Endothelial cell of umbilical vein (primary cell): ENCODE data around the gene ZBTB7B. TPM values are rescaled to one million over a fixed set of nuclear protein-coding genes. Genes with fewer than 3 reads are reported as not detected.

Experiments
- BruUV-seq: library from RNA; stranded (reverse); fragments of 400-500 nt; replicated peaks from 2 replicates; lab custom pipeline; 2021; lab: Mats Ljungman, UMichigan
- CTCF ChIA-PET: fragments of 300-600, 350-600 bp; sonication (Branson Sonifier 250); formaldehyde crosslinking; loops from one replicate; lab custom pipeline; 2021; ENCODE audit warnings: antibody characterized with exemption, inconsistent platforms; lab: Charles Lee
- POLR2A ChIA-PET: fragments of 300-600, 350-600 bp; sonication (Branson Sonifier 250); formaldehyde crosslinking; loops from one replicate; lab custom pipeline; 2021; ENCODE audit warnings: antibody characterized with exemption, inconsistent platforms; lab: Charles Lee
- DNase-seq: peaks from one replicate; pipeline ENCODE4 v3.0.0-alpha.2; 2011; ENCODE audit warnings: low read depth, low spot score
- FAIRE-seq: peaks from 2 replicates; lab custom pipeline; 2011; peaks lifted over from hg19 to GRCh38; lab: Jason Lieb, UNC
- H2AFZ ChIP-seq: 2 replicates; pipeline ENCODE4 v1.6.0; 2012; ENCODE audit warnings: low read depth, low read length, control low read depth, inconsistent platforms
- H3K27ac ChIP-seq: 2 replicates; pipeline ENCODE4 v1.5.1; 2011; ENCODE audit warnings: low read depth, mild to moderate bottlenecking, control low read depth, low read length, moderate library complexity; ENCODE audit not compliant: insufficient read depth
- H3K27me3 ChIP-seq, 2 experiments: 2 replicates each; pipeline versions ENCODE4 v1.6.0 to v1.6.1; 2011; ENCODE audit warnings: low read length in 2 of 2, mixed read lengths in 1 of 2; ENCODE audit not compliant: control insufficient read depth in 2 of 2, insufficient read depth in 2 of 2
- H3K36me3 ChIP-seq, 2 experiments: 2 replicates in 1 of 2; 3 replicates in 1 of 2; pipeline ENCODE4 v1.5.1; 2011; ENCODE audit warnings: low read length in 2 of 2, mild to moderate bottlenecking in 1 of 2, moderate library complexity in 1 of 2; ENCODE audit not compliant: control insufficient read depth in 2 of 2, insufficient read depth in 2 of 2; ENCODE audit errors: extremely low read depth in 1 of 2
- H3K4me1 ChIP-seq: 3 replicates; pipeline ENCODE4 v1.5.1; 2011; ENCODE audit warnings: mild to moderate bottlenecking, low read length; ENCODE audit not compliant: control insufficient read depth, insufficient read depth; ENCODE audit errors: extremely low read depth
- H3K4me2 ChIP-seq: 2 replicates; pipeline ENCODE4 v1.6.1; 2011; ENCODE audit warnings: low read length, control low read depth, mixed read lengths; ENCODE audit not compliant: insufficient read depth
- H3K4me3 ChIP-seq, 3 experiments: fragments of 200-600 bp in 1 of 3; sonication (generic), shearing (Covaris generic) in 1 of 3; replicated peaks in 1 of 3; 2 replicates each; pipeline ENCODE4 v1.5.1; 2011 to 2016; ENCODE audit warnings: control low read depth in 3 of 3, low read length in 3 of 3, mild to moderate bottlenecking in 2 of 3, inconsistent platforms in 1 of 3, low read depth in 1 of 3, moderate library complexity in 1 of 3; ENCODE audit not compliant: insufficient read depth in 1 of 3
- H3K79me2 ChIP-seq: 2 replicates; pipeline ENCODE4 v1.6.0; 2012; ENCODE audit warnings: low read length, inconsistent platforms; ENCODE audit not compliant: control insufficient read depth, insufficient read depth
- H3K9ac ChIP-seq: replicated peaks from 2 replicates; pipeline ENCODE3; 2011; ENCODE audit warnings: low read length, control low read depth; ENCODE audit not compliant: insufficient read depth; ENCODE audit errors: extremely low read depth
- H3K9me1 ChIP-seq: replicated peaks from 3 replicates; pipeline ENCODE4 v1.6.0; 2011; ENCODE audit warnings: mild to moderate bottlenecking, low read length; ENCODE audit not compliant: control insufficient read depth, insufficient read depth; ENCODE audit errors: extremely low read depth
- H3K9me3 ChIP-seq: replicated peaks from 2 replicates; pipeline ENCODE4 v1.5.1; 2012; ENCODE audit warnings: low read length, inconsistent platforms; ENCODE audit not compliant: control insufficient read depth, insufficient read depth
- H4K20me1 ChIP-seq: replicated peaks from 2 replicates; pipeline ENCODE3; 2011; ENCODE audit warnings: mild to moderate bottlenecking, low read length; ENCODE audit not compliant: control insufficient read depth, insufficient read depth; ENCODE audit errors: extremely low read depth
- CTCF ChIP-seq, 2 donors: IDR thresholded peaks; 1 replicate in 1 of 2; 2 replicates in 1 of 2; pipeline ENCODE4 v1.5.1; 2011; ENCODE audit warnings: low read length in 2 of 2, mild to moderate bottlenecking in 2 of 2, moderate library complexity in 2 of 2, control low read depth in 1 of 2, inconsistent platforms in 1 of 2, low read depth in 1 of 2; ENCODE audit not compliant: insufficient read depth in 1 of 2; ENCODE audit errors: extremely low read depth in 1 of 2
- FOS ChIP-seq: IDR thresholded peaks from 2 replicates; pipeline ENCODE4 v1.6.1; 2011; ENCODE audit warnings: mild to moderate bottlenecking, low read length, moderate library complexity, borderline replicate concordance; ENCODE audit not compliant: insufficient read depth
- MAX ChIP-seq: IDR thresholded peaks from 2 replicates; pipeline ENCODE4 v1.6.1; 2011; ENCODE audit not compliant: insufficient read depth, insufficient read length
- MYC ChIP-seq: IDR thresholded peaks from one replicate; pipeline ENCODE4 v1.6.1; 2011; ENCODE audit warnings: mild to moderate bottlenecking, low read depth, low read length
- POLR2A ChIP-seq: IDR thresholded peaks from 2 replicates; pipeline ENCODE4 v1.6.1; 2012; ENCODE audit warnings: low read depth, mild to moderate bottlenecking, control low read depth, low read length
- POLR2AphosphoS5 ChIP-seq: IDR thresholded peaks from 2 replicates; pipeline ENCODE4 v1.6.1; 2012; ENCODE audit warnings: low read depth, mild to moderate bottlenecking, control low read depth, low read length, moderate library complexity; ENCODE audit not compliant: insufficient read depth
- dilution Hi-C: fragments of 300-500 bp; cut with MboI; formaldehyde crosslinking; loops from one replicate; pipeline ENCODE4 v1.15.0; 2019; ENCODE audit warnings: low sequenced_read_pairs; ENCODE audit not compliant: extremely low pct_ligation_motif_present
- intact Hi-C: fragments of 100-400 bp; cut with micrococcal nuclease; formaldehyde crosslinking; loops from one replicate; pipeline ENCODE4 v1.10.0; 2022
- polyA plus RNA-seq, 4 experiments: library from polyadenylated mRNA; depleted of rRNA in 3 of 4; stranded (reverse) in 3 of 4; unstranded in 1 of 4; fragments of >200 nt; gene quantifications; 2 replicates each; pipeline versions ENCODE4 v1.2.1 to v1.2.3, GENCODE V29; 2011 to 2012; ENCODE audit warnings: missing spikeins in 1 of 4
- total RNA-seq: library from RNA; stranded (reverse); gene quantifications from 2 replicates; pipeline ENCODE4 v1.2.3, GENCODE V29; 2021

Gene ZBTB7B
- total and polyA plus RNA-seq, 2 donors (not counting 3 experiments of a cell fraction or from before 2014, with no cell fraction given), result 20.0 to 26.2 TPM

GRCh38 chr1:154973344-154974101 is 29.1 kb upstream of the ZBTB7B start:
- intact Hi-C loops (loop anchor here (1.0 to 10.0 kb wide), 8 partner anchors 10 to 489 kb away; partner anchors contain the start of genes EFNA1, FLAD1, PYGO2 and ZBTB7B), dilution Hi-C loops (no loop called here)
- H3K9me3 ChIP-seq, result no peaks in the 10 kb centered on the region
- H3K27ac ChIP-seq, result peak overlapping the region; percentile 99
- H3K9me1 ChIP-seq, result no peaks in the 10 kb centered on the region
- H3K9ac ChIP-seq, result peak overlapping the region; percentile 92
- POLR2A ChIA-PET, result interaction anchor here (0.7 to 2.7 kb wide), 10 partner anchors 9 to 369 kb away, joined by 3 to 24 read pairs (median 5); partner anchors contain the start of genes FLAD1, LENEP, PBXIP1 and PYGO2
- peaks cover 43% of the 10 kb centered on the region for H3K4me1 ChIP-seq
- no peak overlapping the region for H2AFZ ChIP-seq
- H4K20me1 ChIP-seq, result no peaks in the 10 kb centered on the region
- FAIRE-seq, result no peak
- DNase-seq, result peak; percentile 98
- peak overlapping the region; percentile 4 to 64 (median 62) for H3K4me3 ChIP-seq
- CTCF ChIA-PET, result interaction anchor here (0.7 to 8.5 kb wide), 12 partner anchors 10 to 111 kb away, joined by 3 to 81 read pairs (median 8); partner anchors contain the start of genes FLAD1, LENEP, PBXIP1 and PYGO2
- no peaks in the 10 kb centered on the region for H3K27me3 ChIP-seq
- BruUV-seq, result TSS peak; percentile 32
- peak; percentile 76 for TF ChIP-seq POLR2A
- TF ChIP-seq CTCF (IDR thresholded peaks at IDR 0.05; ENCODE audit: extremely low read depth in 1 of 2, insufficient read depth in 1 of 2, low read depth in 1 of 2, low read length in 2 of 2), result peak in 1 of 2 donors; percentile 4
- TF ChIP-seq MYC, result no peak
- no peak for TF ChIP-seq MAX
- TF ChIP-seq POLR2AphosphoS5, result peak; percentile 13
- no peak for TF ChIP-seq FOS
- H3K4me2 ChIP-seq, result peak overlapping the region; percentile 80
- H3K79me2 ChIP-seq, result peaks cover 57% of the 10 kb centered on the region
- H3K36me3 ChIP-seq, result no peaks in the 10 kb centered on the region
